NCI-H510A (cell line): ENCODE results near the gene SIN3B.
"Not testable (repeated sequence)": the region's sequence is repeated elsewhere in the genome, so short reads cannot be mapped to it uniquely, and the experiment has no call there.

Source experiments
- DNase-seq: peaks from one replicate; lab custom pipeline; 2025; lab: John Stamatoyannopoulos, UW

SIN3B gene

GRCh38 chr19:16829010-16829821 is at the start of gene SIN3B:
Gene SIN3B (plus strand): TSS chr19:16829398. CDS start chr19:16829421, 23 bp downstream.
- DNase-seq, result peak; percentile 22

- no peak for DNase-seq
Measured at GRCh38 chr19:16779539-16780163, 49.5 kb upstream of the SIN3B start.

DNA sequence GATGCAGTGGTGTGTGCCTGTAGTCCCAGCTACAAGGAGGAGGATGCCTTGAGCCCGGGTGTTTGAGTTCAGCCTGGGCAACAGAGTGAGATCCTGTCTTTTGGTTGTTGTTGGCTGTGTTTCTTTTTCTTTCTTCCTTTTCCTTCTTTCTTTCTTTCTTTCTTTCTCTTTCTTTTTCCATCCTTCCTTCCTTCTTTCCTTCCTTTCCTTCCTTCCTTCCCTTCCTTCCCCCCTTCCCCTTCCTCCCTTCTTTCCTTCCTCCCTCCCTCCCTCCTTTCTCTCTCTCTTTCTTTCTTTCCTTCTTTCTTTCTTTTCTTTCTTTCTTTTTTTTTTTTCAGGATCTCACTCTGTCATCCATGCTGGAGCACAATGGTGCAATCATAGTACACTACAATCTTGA is 46.5 kb upstream of the SIN3B start:
- DNase-seq, result no peak

DNA sequence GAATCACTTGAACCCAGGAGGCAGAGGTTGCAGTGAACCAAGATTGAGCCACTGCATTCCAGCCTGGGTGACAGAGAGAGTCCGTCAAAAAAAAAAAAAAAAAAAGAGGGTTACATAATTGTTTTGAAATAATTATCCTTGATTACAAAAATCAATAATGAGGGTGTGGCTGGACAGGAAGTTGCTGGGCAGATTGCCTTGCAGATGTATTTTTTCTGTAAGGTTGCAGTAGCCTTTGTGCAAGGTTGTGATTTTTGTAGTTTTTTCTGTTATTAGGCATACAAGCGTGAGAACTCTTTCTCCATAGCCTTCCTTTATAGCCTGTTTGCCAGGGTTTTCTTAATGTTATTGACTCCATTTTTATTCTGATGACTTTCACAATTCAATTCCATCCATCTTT is 40.7 kb upstream of the SIN3B start:
- no peak for DNase-seq

DNA sequence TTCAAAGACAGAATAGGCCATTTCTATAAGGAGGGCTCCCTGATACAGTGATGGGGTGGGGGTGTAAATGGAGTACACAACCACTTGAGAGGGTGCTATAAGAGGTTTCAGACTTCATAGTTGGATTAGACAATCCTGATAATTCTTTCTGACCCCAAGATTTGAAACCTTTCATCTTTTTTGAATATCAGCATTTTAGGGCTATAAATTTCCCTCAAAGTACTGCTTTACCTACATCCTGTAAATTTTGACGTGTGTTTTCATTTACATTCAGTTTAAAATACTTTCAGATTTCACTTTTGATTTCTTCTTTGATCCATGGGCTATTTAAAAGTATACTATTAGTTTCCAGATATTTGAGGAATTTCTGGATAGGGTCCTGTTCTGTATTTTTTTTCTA is 40.0 kb upstream of the SIN3B start:
- no peak for DNase-seq

DNA sequence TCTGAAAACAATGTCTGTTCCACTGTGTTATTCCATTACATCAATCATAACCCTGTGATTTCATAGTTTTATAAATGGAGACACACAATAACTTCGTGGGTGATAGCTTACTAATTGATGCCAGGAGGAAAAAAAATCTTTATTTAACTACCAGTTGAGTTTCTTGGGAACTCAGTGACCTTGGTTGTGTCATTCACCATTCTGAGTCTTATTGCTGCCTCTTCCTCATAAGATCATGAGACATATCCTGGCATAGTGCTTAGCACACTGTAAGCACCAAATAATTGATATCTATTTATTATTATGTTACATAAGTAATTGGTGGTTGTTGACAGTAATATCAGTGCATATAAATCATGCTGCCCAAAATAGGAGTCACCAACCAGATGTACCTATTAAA is 39.1 kb upstream of the SIN3B start:
- no peak for DNase-seq

DNA sequence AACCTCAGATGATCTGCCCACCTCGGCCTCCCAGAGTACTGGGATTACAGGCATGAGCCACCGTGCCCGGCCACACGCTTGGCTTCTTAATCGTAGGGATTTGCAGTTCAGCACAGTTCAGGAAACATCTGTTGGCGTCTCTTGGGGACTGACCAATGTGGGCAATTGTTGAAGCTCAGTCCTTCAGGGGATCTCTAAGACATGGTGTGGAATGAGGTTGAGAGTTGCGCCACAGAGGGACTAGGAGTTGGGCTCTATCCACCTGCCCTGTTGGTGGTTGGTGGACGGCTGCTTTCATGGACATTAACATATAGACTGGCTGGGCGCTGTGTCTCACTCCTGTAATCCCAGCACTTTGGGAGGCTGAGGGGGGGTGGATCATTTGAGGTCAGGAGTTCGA is 37.3 kb upstream of the SIN3B start:
- no peak for DNase-seq

DNA sequence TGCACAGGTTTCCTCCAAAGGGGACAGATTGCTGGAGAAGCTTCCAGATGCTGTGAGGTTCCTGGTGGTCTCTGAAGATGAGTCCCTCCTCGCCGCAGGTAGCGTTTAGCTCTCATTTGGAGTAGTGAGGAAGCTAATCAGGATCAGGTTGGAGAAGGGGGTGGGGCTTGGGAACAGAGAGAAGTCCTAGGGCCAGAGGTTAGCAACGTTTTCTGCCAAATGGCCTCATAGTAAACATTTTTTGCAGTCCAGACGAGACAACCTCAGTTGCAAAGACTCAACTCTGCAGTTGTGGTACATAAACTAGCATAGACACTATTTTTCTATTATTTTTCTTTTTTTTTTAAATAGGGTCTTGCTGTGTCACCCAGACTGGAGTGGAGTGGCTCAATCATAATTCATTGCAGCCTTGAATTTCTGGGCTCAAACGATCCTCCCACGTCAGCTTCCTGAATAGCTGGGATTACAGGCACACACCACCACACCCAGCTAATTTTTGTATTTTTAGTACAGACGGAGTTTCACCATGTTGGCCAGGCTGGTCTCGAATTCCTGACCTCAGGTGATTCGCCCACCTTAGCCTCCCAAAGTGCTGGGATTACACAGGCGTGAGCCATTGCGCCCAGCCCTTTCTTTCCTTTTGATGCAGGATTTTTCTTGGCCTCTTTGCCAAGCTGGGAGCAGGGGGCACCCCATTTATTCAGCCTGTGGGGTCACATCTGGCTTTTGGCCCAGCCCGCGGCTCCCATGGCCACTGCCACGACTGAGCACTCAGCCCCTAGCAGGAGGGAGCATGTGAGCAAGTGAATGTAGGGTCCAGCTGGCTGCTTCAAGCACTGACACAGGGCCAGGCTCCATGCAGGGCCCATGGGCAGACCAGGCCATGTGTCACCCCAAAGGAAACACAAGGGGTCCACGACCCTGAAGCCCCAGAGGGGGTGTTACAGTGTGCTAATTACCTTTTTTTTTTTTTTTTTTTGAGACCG is 34.4 kb upstream of the SIN3B start:
- DNase-seq, result no peak

DNA sequence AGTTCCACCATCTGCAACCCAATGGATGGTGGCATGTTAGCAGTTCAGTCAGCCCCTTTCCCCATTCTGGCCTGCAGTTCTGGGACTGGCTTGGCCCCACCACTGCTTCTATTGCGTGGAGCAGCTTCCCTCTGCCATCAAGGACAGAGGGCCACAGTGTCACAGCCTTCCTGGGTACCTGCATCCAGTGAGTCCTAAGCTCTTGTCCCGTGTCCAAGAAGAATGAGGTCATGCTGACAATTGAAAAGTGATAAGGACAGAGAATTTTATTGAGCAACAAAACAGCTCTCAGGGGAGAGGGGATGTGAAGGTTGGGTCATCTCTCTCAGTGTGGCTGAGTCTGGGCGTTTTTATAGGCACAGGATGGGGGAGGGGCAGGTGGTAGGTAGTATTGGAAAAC is 33.5 kb upstream of the SIN3B start:
- no peak for DNase-seq

DNA sequence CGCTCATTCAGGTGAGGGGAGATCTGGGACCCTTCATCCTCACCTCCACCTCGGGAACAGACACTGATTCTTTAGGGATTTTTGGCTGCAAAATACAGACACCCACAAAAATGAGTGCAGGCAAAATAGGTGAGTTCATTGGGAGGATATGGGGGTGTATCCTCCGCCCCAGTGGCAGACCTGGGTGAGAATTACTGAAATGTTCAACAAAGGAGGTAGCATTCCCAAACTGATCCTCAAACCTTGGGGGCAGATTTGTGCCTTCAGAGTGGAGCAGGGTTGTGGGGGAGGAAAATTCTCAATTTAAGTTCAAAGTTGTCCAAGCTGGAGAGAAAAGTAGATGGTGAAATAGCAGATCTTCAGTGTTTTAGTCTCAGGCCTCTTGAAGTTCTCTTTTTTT is 31.3 kb upstream of the SIN3B start:
- DNase-seq, result no peak

- not testable (repeated sequence) for DNase-seq
Measured at GRCh38 chr19:16798326-16798725, 30.9 kb upstream of the SIN3B start.

GRCh38 chr19:16799740-16800139 is 29.5 kb upstream of the SIN3B start:
- DNase-seq, result no peak

- DNase-seq, result no peak
Measured at GRCh38 chr19:16801600-16802013, 27.6 kb upstream of the SIN3B start.

- DNase-seq, result no peak
Measured at GRCh38 chr19:16804176-16804575, 25.0 kb upstream of the SIN3B start.

DNA sequence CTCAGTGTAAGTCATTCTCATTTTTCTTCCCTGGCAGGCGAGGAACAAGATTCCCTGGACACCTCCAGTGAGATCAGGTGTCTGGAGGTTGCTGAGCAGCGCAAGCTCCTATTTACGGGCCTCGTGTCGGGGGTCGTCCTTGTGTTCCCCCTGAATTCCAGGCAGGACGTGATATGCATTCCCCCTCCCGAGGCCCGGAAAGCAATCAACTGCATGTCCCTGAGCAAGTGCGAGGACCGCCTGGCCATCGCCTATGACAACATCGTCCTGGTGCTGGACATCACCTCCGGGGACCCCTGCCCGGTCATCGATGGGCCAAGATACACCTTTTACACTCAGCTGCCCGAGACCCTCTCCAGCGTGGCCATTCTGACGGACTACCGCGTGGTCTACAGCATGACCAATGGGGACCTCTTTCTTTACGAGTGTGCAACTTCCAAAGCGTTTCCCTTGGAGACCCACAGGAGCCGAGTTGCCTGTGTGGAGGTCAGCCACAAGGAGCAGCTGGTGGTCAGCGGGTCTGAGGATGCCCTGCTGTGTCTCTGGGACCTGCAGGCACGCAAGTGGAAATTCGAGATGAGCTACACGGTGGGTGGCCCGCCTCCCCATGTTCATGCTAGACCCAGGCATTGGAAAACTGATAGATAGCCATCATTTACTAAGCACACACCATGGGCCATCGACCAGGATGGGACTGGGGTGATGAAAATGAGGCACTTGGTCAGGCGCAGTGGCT is 21.5 kb upstream of the SIN3B start:
- DNase-seq, result no peak

- no peak for DNase-seq
Measured at GRCh38 chr19:16814526-16815100, 14.6 kb upstream of the SIN3B start.

GRCh38 chr19:16820056-16820455 is 9.1 kb upstream of the SIN3B start:
- DNase-seq, result no peak

DNA sequence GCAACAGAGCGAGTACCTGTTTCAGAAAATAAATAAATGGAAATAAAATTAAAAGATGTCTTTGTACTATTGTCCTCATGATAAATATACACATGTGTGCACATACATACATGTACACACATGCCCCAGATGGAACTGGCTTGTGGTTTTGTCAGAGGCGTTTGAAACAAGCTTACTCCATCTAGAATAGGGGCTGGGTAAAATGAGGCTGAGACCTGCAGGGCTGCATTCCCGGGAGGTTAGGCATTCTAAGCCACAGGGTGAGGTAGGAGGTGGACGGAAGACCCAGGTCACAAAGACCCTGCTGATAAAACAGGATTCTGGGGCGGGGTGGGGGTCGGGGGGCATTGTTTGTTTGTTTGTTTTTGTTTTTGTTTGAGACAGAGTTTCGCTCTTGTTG is 8.1 kb upstream of the SIN3B start:
- DNase-seq, result no peak

- no peak for DNase-seq
Measured at GRCh38 chr19:16822648-16823047, 6.5 kb upstream of the SIN3B start.

- no peak for DNase-seq
Measured at GRCh38 chr19:16824658-16825311, 4.4 kb upstream of the SIN3B start.
